ENCODE results near the gene PYCR2. TPM values are rescaled to one million over a fixed set of nuclear protein-coding genes. Genes with fewer than 3 reads are reported as not detected.

Gene PYCR2
- total RNA-seq, 1 donor: 36.7 TPM

DNA sequence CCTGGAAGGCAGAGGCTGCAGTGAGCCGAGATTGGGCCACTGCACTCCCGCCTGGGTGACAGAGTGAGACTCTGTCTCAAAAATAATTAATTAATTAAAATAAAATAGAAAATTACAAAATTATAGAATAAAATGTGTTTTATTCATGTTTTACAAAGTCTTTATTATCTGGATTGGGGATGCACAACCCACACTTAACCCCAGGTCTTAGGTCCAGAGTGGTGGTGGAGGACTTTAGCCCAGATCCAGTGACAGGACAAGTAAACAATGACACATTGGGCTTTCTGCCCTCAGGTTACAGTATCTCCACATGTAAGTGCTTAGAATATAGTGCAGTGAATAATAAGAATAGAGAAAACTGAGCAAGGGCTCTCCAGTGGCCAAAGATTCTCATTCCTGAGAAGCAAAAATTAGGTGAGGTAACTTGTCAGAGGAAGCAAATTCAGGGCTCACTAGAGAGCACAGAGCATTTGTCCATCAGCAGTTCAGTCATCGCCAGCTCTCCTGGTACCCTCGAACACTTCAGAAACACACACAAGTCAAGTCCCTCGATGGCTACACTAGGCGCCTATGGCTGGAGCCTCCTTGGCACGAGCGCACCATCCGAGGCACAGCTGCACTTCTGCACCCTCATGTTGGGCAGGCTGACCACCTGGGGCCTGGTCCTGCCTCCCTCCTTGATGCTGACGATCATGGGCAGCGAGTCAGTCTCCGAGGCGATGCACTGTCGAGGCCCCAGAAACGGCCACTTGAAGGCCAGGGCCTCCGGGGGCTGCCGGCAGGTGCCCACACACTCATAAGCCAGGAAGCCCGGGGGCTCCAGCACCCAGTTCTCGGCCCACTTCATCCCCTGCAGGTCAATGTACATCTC, 37.7 kb downstream of the PYCR2 start:
- no peak for DNase-seq (ENCODE audit: low read depth)
- TF ChIP-seq, protein P1, sequence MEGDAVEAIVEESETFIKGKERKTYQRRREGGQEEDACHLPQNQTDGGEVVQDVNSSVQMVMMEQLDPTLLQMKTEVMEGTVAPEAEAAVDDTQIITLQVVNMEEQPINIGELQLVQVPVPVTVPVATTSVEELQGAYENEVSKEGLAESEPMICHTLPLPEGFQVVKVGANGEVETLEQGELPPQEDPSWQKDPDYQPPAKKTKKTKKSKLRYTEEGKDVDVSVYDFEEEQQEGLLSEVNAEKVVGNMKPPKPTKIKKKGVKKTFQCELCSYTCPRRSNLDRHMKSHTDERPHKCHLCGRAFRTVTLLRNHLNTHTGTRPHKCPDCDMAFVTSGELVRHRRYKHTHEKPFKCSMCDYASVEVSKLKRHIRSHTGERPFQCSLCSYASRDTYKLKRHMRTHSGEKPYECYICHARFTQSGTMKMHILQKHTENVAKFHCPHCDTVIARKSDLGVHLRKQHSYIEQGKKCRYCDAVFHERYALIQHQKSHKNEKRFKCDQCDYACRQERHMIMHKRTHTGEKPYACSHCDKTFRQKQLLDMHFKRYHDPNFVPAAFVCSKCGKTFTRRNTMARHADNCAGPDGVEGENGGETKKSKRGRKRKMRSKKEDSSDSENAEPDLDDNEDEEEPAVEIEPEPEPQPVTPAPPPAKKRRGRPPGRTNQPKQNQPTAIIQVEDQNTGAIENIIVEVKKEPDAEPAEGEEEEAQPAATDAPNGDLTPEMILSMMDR (IDR thresholded peaks at IDR 0.05; ENCODE audit: insufficient read depth, low read depth, low read length): no peak
- no peak overlapping the region for H3K4me3 ChIP-seq (ENCODE audit: low read depth, low read length)

- DNase-seq (ENCODE audit: low read depth): no peak
- H3K4me3 ChIP-seq (ENCODE audit: low read depth, low read length): no peak overlapping the region
- TF ChIP-seq, protein P1 (IDR thresholded peaks at IDR 0.05; ENCODE audit: insufficient read depth, low read depth, low read length): no peak
These were observed 38.7 kb downstream of the PYCR2 start for GRCh38 chr1:225885336-225885735.

DNA sequence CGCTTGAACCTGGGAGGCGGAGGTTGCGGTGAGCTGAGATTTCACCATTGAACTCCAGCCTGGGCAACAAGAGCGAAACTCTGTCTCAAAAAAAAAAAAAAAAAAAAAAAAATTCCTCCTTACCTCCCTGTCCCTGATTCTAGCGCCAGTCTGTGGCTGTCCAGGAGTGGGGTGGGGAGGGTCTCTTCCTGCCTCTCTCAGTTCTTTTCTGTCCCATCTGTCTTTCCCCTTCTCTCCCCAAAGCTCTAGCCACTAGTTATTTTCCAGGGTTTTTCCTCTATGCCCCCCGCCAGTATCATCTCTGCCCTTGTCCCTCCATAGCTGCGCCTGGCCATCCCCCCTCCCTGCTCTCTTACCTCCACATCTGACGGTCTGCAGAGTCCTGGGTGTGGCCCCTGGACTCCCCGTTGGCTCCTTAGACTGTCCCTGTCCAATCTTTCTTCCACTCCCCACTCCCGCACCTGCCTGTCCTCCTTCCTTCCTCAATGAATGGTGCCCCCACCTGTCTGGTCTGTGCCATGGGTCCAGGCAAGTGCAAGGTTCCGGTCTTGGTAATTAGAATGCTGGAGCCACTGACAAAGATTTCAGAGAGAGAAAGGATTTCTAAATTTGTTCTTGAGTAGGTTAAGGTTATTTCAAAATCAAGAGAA, 40.3 kb downstream of the PYCR2 start:
- TF ChIP-seq, protein P1 (IDR thresholded peaks at IDR 0.05; ENCODE audit: insufficient read depth, low read depth, low read length): no peak
- no peak for DNase-seq (ENCODE audit: low read depth)
- peak overlapping the region; percentile 96 for H3K4me3 ChIP-seq (ENCODE audit: low read depth, low read length)

DNA sequence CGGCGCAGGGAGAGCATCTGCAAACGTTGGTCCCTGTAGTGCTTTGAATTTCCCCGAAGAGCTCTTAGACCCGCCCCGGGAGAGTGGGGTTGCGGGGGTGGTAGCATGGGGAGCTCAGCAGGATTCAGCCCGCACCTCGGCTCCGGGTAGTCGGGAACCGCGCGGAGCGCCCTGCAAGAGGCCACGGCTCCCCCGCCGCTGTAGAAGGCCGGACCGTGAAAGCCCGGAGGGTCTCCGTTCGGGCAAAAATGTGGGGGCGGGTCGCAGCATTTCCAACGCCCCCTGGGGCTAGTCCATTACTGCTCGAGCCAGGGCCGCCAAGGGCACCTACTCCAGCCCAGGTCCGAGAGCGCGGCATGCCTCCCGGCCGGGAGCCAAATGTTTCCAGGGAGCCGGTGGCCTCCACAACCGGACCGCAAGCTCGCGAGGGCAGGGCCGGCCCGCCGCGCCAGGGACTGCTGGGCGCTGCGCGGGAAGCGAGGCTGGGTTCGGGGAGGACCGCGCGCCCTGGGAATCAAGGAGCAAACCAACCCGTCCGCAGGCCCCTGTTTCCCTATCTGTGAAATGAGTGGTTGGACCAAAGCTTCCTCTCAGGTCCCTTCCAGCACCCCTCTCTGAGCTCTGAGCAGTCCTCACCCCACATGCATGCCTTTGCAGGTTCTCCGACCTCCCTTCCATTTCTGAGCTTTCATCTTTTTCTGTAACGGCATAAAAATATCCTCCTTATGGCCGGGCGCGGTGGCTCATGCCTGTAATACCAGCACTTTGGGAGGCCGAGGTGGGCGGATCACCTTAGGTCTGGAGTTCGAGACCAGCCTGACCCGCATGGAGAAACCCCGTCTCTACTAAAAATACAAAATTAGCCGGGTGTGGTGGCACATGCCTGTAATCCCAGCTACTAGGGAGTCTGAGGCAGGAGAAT, 41.1 kb downstream of the PYCR2 start:
- TF ChIP-seq, protein P1 (IDR thresholded peaks at IDR 0.05; ENCODE audit: insufficient read depth, low read depth, low read length): no peak
- peak overlapping the region; percentile 96 for H3K4me3 ChIP-seq (ENCODE audit: low read depth, low read length)
- peak; percentile 60 for DNase-seq (ENCODE audit: low read depth)

GRCh38 chr1:225881959-225882693, 41.9 kb downstream of the PYCR2 start, which contains the start of gene TMEM63A:
Gene TMEM63A (minus strand): TSS chr1:225882380. CDS start chr1:225877580, 4,800 bp downstream.
- peak within 1 kb of the TSS; percentile 96 for H3K4me3 ChIP-seq (ENCODE audit: low read depth, low read length)
- DNase-seq (ENCODE audit: low read depth): peak; percentile 90
- TF ChIP-seq, protein P1 (IDR thresholded peaks at IDR 0.05; ENCODE audit: insufficient read depth, low read depth, low read length): peak; percentile 27

All from fibroblast of villous mesenchyme (primary cell).